ENCODE measurements around the gene SLC35F1. TPM values are rescaled to one million over a fixed set of nuclear protein-coding genes. Genes with fewer than 3 reads are reported as not detected.

Gene SLC35F1
- total and polyA plus RNA-seq, 4 donors = 0.01 to 0.09 (median 0.08) TPM; not detected in 1

GRCh38 chr6:117985916-117986315 lies 78.9 kb downstream of the SLC35F1 start:
- no peaks in the 10 kb centered on the region for H3K4me1 ChIP-seq (ENCODE audit: control insufficient read depth in 4 of 4, insufficient read depth in 4 of 4, low read length in 3 of 4)
- H3K36me3 ChIP-seq (ENCODE audit: control insufficient read depth in 4 of 4, insufficient read depth in 3 of 4, low read depth in 1 of 4, low read length in 3 of 4) = no peaks in the 10 kb centered on the region
- H3K27ac ChIP-seq (ENCODE audit: low read depth in 1 of 2, low read length in 2 of 2) = no peak overlapping the region
- H3K4me3 ChIP-seq (ENCODE audit: low read depth in 1 of 3, low read length in 3 of 3) = no peak overlapping the region
- WGBS = 74% methylated on average over 1 of the region's 1 CpG
- TF ChIP-seq GABPA (IDR thresholded peaks at IDR 0.05 in 1 of 2, conservative IDR thresholded peaks at IDR 0.05 in 1 of 2) = no peak
- TF ChIP-seq CTCF (IDR thresholded peaks at IDR 0.05; ENCODE audit: low read depth, low read length, missing input control) = no peak
- TF ChIP-seq HNF4G (IDR thresholded peaks at IDR 0.05) = no peak
- TF ChIP-seq EGR1 (IDR thresholded peaks at IDR 0.05; ENCODE audit: low read depth in 2 of 2) = no peak
- no peak for TF ChIP-seq HNF4A (conservative IDR thresholded peaks at IDR 0.05)
- TF ChIP-seq FOXA2 (IDR thresholded peaks at IDR 0.05) = no peak
- TF ChIP-seq YY1 (IDR thresholded peaks at IDR 0.05) = no peak
- TF ChIP-seq RXRA (IDR thresholded peaks at IDR 0.05) = no peak
- TF ChIP-seq NR2F2 (IDR thresholded peaks at IDR 0.05) = no peak
- no peak for TF ChIP-seq SP1 (IDR thresholded peaks at IDR 0.05)
- TF ChIP-seq ATF3 (IDR thresholded peaks at IDR 0.05) = no peak
- TF ChIP-seq TAF1 (conservative IDR thresholded peaks at IDR 0.05) = no peak
- TF ChIP-seq FOXA1 (IDR thresholded peaks at IDR 0.05) = no peak
- TF ChIP-seq RAD21 (IDR thresholded peaks at IDR 0.05) = no peak
- TF ChIP-seq REST (IDR thresholded peaks at IDR 0.05) = no peak
- TF ChIP-seq, protein P1, sequence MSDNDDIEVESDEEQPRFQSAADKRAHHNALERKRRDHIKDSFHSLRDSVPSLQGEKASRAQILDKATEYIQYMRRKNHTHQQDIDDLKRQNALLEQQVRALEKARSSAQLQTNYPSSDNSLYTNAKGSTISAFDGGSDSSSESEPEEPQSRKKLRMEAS (IDR thresholded peaks at IDR 0.05) = no peak
- H3K9ac ChIP-seq (ENCODE audit: low read depth in 1 of 2, low read length in 2 of 2) = no peak overlapping the region
- no peak for DNase-seq (ENCODE audit: low spot score)
- peaks cover 0 to 3% (median 0%) of the 10 kb centered on the region in 4 donors for H3K27me3 ChIP-seq (ENCODE audit: control insufficient read depth in 4 of 4, insufficient read depth in 4 of 4, low read length in 3 of 4)
- H3K9me3 ChIP-seq (ENCODE audit: control insufficient read depth in 4 of 4, low read length in 3 of 4) = no peaks in the 10 kb centered on the region

DNA sequence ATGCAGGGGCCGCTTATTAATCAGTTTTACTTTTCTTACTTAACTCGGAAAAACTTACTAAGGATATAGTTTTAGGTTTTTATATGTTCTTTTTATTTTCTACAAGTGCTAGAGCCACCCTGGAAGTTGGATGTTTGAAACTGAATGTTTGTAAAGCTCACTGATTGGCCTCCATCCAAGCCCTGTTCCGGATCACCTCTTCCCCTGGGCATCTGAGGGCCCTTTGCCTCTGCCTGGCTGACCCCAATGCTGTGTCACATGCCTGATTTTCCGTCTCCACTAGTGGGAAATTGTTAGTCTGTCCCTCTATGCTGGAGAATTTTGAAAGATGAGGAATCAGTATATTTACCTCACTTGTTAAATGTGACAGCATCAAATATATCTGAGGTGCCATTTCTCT lies 79.3 kb downstream of the SLC35F1 start:
- Histone ChIP-seq H3K4me1 (ENCODE audit: control insufficient read depth in 4 of 4, insufficient read depth in 4 of 4, low read length in 3 of 4) (no peaks in the 10 kb centered on the region), H3K27me3 (ENCODE audit: control insufficient read depth in 4 of 4, insufficient read depth in 4 of 4, low read length in 3 of 4) (peaks cover 0 to 3% (median 0%) of the 10 kb centered on the region in 4 donors), H3K36me3 (ENCODE audit: control insufficient read depth in 4 of 4, insufficient read depth in 3 of 4, low read depth in 1 of 4, low read length in 3 of 4) (no peaks in the 10 kb centered on the region), H3K4me3 (ENCODE audit: low read depth in 1 of 3, low read length in 3 of 3) (no peak overlapping the region), H3K27ac (ENCODE audit: low read depth in 1 of 2, low read length in 2 of 2) (no peak overlapping the region), H3K9me3 (ENCODE audit: control insufficient read depth in 4 of 4, low read length in 3 of 4) (no peaks in the 10 kb centered on the region), H3K9ac (ENCODE audit: low read depth in 1 of 2, low read length in 2 of 2) (no peak overlapping the region)
- DNase-seq (ENCODE audit: low spot score) = no peak
- WGBS = 64% methylated on average over 4 of the region's 4 CpGs
- TF ChIP-seq JUND (IDR thresholded peaks at IDR 0.05) = no peak
- no peak for TF ChIP-seq HNF4A (conservative IDR thresholded peaks at IDR 0.05)
- TF ChIP-seq ATF3 (IDR thresholded peaks at IDR 0.05) = no peak
- no peak for TF ChIP-seq HNF4G (IDR thresholded peaks at IDR 0.05)
- TF ChIP-seq SP1 (IDR thresholded peaks at IDR 0.05) = no peak
- TF ChIP-seq RAD21 (IDR thresholded peaks at IDR 0.05) = no peak
- no peak for TF ChIP-seq YY1 (IDR thresholded peaks at IDR 0.05)
- TF ChIP-seq GABPA (IDR thresholded peaks at IDR 0.05 in 1 of 2, conservative IDR thresholded peaks at IDR 0.05 in 1 of 2) = no peak
- TF ChIP-seq FOXA1 (IDR thresholded peaks at IDR 0.05) = no peak
- TF ChIP-seq, protein P2, sequence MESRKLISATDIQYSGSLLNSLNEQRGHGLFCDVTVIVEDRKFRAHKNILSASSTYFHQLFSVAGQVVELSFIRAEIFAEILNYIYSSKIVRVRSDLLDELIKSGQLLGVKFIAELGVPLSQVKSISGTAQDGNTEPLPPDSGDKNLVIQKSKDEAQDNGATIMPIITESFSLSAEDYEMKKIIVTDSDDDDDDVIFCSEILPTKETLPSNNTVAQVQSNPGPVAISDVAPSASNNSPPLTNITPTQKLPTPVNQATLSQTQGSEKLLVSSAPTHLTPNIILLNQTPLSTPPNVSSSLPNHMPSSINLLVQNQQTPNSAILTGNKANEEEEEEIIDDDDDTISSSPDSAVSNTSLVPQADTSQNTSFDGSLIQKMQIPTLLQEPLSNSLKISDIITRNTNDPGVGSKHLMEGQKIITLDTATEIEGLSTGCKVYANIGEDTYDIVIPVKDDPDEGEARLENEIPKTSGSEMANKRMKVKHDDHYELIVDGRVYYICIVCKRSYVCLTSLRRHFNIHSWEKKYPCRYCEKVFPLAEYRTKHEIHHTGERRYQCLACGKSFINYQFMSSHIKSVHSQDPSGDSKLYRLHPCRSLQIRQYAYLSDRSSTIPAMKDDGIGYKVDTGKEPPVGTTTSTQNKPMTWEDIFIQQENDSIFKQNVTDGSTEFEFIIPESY (IDR thresholded peaks at IDR 0.05) = no peak
- no peak for TF ChIP-seq REST (IDR thresholded peaks at IDR 0.05)
- TF ChIP-seq EGR1 (IDR thresholded peaks at IDR 0.05; ENCODE audit: low read depth in 2 of 2) = no peak

All from liver (tissue), 9 donors.